GM12892 (cell line): Measurements from ENCODE around the gene FGGY.
"Not testable (repeated sequence)": the region's sequence is repeated elsewhere in the genome, so short reads cannot be mapped to it uniquely, and the experiment has no call there.

Experiments
- DNase-seq: peaks from one replicate; pipeline ENCODE4 v3.0.0; 2011; ENCODE audit not compliant: insufficient read length
- FAIRE-seq: peaks from 2 replicates; lab custom pipeline; 2011; peaks lifted over from hg19 to GRCh38; lab: Jason Lieb, UNC
- POLR2A ChIP-seq: IDR thresholded peaks from 2 replicates; pipeline ENCODE4 v1.6.1; 2011; ENCODE audit warnings: low read depth, low read length, control low read depth
- POLR2AphosphoS5 ChIP-seq: IDR thresholded peaks from 2 replicates; pipeline ENCODE4 v1.6.1; 2011; ENCODE audit warnings: low read depth, low read length, control low read depth
- TAF1 ChIP-seq: IDR thresholded peaks from 2 replicates; pipeline ENCODE4 v1.6.1; 2011; ENCODE audit warnings: low read depth, mild to moderate bottlenecking, control low read depth, low read length, borderline replicate concordance

The FGGY gene

DNA sequence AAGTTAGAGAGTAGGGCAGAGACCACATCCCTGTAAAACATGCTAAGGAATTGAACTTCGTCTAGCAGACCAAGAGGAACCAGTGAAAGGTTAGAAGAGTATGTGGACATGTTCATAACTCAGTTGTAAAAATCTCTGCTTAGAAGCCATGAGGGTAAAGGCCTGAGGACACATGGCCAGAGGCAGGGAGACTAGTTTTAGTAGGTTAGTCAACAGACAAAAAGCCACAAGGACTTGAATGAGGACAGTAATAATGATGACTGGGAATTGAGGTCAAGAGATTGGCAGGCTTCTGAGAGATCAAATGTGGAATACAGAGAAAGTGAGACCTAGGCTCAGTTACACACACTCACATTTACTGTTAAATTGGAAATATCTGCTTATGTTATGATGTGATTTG is 312.4 kb downstream of the FGGY start:
- no peak for DNase-seq
- FAIRE-seq = no peak
- TF ChIP-seq POLR2AphosphoS5 = no peak
- TF ChIP-seq POLR2A = no peak
- TF ChIP-seq TAF1 = no peak

DNA sequence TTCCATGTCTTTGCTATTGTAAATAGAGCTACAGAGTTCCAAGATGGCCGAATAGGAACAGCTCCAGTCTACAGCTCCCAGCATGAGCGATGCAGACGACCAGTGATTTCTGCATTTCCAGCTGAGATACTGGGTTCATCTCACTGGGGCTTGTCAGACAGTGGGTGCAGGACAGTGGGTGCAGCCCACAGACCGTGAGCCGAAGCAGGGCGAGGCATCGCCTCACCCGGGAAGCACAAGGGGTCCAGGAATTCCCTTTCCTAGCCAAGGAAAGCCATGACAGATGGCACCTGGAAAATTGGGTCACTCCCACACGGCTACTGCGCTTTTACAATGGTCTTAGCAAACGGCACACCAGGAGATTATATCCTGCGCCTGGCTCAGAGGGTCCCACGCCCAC is 313.6 kb downstream of the FGGY start:
- not testable (repeated sequence) for FAIRE-seq, DNase-seq

DNA sequence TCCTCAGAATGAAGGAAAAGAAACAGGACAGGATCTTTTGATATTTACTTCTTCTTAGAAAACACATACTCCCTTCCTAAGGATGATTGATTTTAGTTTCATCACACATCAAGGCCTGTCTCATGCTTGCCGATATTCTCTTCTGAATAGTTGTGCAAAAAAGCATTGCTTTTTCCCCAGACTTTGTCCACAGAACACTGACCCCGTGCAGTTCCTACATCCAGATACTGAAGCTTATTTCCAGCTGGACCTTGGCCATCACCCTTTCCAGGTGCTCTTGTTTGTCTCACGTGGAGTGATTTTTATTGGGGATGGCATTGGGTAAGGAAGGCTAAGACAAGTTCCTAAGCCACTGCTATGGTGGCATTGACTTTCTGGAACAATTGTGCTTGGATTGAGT is 320.5 kb downstream of the FGGY start:
- DNase-seq (no peak), FAIRE-seq (no peak)
- TF ChIP-seq POLR2AphosphoS5 (no peak), TAF1 (no peak)

DNA sequence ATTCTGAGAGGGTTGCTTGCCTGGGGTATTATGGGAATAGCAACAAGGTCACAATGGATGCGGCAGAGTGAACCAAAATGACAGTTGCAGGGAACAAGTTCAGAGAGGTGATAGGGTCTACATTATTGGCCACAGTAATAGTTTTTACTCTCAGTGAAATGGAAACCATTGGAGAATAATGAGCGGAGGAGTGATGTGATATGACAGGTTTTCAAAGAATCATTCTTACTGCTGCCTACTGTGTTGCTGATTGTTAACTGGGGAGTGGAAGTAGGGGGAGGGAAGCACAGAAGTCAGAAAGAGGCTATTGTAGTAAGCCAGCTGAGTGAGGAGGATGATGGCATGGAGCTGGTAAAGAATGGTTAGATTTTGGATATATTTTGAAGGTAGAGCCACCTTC is 322.7 kb downstream of the FGGY start:
- DNase-seq (no peak), FAIRE-seq (no peak)
- TF ChIP-seq TAF1 = no peak
- TF ChIP-seq POLR2AphosphoS5 = no peak
- TF ChIP-seq POLR2A = no peak

DNA sequence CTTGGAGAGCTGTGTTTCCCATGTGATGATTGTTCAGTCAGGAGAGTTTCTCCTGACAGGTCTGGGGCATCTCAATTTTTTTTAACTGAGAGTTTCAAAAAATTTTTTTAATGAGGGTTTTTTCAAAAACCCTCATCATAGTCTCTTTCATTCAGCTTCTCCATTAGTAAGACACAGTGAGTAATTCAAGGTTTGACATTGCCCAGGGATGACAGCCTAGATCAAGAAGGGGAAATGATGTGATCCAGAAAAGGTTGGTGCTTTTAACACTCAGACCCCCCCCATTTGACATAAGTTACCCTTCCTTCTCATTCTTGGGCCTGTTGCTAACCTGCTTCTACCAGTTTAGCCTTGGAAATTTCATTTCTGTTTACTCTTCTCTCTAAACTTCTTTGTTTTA is 328.5 kb downstream of the FGGY start:
- TF ChIP-seq TAF1 (no peak), POLR2A (no peak), POLR2AphosphoS5 (no peak)
- no peak for DNase-seq
- FAIRE-seq = no peak

DNA sequence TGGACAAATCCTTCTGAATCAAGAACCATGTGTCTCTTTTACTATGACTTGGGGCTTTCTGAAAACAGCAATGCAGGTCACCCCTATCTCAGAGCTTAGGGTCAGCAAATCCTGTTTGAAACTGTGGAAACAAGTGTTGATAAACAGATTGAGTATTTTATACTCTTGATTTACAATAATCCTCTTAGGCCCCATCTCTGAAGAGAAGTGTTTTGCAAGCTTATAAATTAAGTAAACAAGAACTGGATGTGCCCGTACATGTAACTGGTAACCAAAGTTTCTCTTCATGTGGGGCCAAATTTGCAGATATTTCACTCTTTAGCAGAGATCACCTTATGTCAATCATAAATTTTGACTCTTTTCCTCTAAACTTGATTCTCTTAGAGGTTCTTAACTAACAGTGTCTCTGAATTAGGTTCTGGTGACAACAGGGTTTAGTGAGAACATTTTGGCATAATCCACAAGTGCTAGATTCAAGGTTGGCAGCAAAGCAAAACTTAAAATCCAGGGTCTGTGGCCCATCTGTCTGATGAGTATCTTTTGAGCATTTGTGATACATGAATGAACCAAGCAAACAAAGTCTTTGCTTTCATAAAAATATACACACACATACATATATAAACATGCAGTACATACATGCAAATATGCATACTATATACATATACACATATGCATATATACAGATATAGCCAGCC is 334.8 kb downstream of the FGGY start:
- FAIRE-seq (no peak), DNase-seq (no peak)
- TF ChIP-seq TAF1 = no peak
- no peak for TF ChIP-seq POLR2A
- TF ChIP-seq POLR2AphosphoS5 = no peak

DNA sequence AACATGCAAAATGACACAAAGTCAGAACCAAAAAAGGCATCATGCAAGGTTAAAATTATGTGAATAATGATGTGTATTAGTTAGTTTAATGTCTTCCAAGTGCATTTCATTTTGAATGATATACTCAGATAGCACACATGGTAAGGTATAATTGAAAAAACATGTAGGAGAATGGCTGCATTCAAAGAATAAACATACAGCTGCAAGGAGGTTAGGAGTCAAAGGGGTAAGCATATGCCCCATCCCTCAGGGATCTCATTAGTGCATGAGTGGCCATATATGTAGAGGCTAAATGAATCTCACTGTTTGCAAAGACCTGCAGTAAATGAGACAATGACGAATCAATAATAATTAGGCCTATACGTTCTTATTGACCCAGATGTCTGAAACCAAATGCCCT is 338.2 kb downstream of the FGGY start:
- DNase-seq (no peak), FAIRE-seq (no peak)
- TF ChIP-seq POLR2AphosphoS5 (no peak), POLR2A (no peak), TAF1 (no peak)

DNA sequence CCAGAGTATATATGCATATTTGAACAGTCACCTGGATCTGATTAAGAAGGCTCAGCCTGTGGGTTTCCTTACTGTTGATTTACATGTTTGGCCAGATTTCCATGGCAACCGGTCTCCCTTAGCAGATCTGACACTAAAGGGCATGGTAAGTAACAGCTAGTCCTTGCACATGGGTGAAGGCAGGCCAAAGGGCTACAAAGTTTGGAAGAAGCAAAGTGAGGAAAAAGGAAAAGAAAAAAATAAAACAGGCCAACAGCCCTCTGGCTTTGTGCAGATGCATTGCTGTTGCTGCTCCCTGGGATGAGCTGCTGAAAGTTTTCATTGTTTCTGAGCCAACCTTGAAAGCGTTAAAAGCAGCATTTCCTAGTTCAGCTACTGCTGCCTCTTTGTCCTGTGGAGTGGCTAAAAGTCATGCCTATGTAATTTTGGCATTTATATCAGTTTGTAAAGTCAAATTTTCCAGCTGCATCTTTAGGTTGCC is 341.4 kb downstream of the FGGY start:
- FAIRE-seq = no peak
- no peak for DNase-seq

DNA sequence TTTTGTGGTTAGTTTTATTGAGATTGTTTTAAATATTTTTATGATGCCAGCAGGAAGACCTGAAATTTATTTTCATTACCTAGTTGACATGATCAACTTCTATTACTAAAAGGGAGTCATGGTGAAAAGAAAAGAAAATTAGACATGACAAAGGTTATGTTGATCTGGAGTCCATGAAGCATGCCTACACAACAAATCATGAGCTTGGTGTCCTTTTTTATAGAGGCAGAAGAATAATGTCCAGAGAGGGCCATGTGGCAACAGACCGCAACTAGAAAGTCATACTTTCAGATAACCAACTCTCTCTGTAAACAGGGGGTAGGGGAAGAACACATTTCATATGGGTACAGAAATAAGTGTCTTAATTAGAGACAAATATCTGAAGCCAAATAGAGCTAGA is 342.4 kb downstream of the FGGY start:
- FAIRE-seq (no peak), DNase-seq (no peak)
- TF ChIP-seq TAF1 (no peak), POLR2AphosphoS5 (no peak), POLR2A (no peak)

More for the DNA sequence above, 341.4 kb downstream of the FGGY start:
- TF ChIP-seq POLR2AphosphoS5 (no peak), TAF1 (no peak), POLR2A (no peak)

DNA sequence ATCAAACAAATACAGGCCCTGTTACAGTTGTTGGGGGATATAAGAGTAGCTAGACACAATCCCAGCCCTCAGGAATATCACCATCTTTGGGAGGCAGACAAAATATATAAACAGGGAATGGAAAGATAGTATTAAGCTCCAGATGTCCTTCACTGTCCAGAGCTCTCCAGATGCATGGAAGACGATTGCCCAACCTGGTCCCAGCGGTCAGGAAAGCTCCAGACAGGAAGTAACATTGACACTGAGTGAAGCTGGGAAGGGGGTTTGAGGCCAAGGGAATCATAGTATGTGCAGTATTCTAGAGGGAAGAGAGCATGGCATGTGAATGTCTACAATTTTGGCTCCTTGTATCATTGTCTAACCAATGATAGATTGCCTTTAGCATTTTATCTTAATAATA is 344.0 kb downstream of the FGGY start:
- no peak for DNase-seq
- no peak for TF ChIP-seq TAF1
- TF ChIP-seq POLR2AphosphoS5 = no peak
- no peak for TF ChIP-seq POLR2A
- FAIRE-seq = no peak

DNA sequence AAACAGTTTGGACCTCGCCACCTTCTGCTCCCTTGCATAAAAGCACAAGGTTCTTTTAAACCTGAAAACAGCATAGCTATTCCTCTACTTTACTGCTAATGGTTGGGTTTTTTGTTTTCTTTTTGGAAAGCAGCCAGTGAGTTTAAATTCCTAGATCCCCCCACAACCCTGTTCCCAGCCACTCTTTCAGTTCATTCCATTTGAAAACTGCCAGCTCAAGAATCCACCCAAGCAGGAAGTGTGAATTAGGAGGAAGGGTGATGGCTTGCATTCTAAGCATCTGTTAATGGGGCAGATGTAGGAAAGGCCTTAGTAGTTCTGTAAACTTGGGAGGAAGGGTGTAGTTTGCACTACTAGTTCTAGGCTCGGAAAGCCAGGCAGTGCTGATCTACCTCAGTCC is 344.9 kb downstream of the FGGY start:
- no peak for DNase-seq
- TF ChIP-seq POLR2A = no peak
- no peak for TF ChIP-seq POLR2AphosphoS5
- TF ChIP-seq TAF1 = no peak
- no peak for FAIRE-seq

DNA sequence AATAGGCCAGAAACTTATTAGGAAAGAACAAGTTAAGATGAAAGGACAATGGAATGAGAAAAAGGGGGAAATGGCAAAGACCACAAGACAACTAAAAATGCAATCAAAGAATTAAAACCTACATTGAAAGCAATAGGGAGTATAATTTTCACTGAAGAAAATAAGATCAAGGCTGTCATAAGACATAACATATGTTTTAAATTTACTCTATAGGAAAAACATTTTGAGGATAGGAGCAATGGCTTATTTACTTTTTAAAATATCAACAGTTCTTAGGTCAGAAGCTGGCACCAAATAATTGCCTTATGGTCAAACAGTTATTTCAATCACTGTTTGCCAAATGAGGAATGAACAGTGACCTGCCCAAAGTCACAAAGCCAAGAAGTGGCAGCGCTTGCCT is 346.6 kb downstream of the FGGY start:
- TF ChIP-seq TAF1 (no peak), POLR2AphosphoS5 (no peak)
- FAIRE-seq (no peak), DNase-seq (no peak)

DNA sequence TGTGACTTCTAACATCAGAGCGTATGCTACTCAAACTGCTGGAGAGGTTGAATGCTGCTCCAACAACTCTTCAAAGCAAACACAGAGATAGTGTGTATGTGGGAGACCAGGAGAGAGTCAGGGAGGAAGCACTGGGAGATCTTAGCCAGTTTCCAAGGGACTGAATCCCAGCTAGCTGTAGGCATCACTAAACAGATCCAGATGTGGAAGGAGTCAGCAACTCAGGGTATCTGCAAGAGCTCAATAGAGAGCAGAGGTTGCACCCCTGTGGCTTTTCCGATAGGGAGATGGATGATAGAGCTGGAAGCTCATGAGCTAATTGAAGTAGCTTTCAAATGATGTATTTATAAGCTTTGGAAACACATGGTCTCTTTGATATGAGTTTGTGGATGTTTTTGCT is 349.0 kb downstream of the FGGY start:
- TF ChIP-seq POLR2AphosphoS5 (no peak), TAF1 (no peak), POLR2A (no peak)
- DNase-seq (no peak), FAIRE-seq (no peak)

DNA sequence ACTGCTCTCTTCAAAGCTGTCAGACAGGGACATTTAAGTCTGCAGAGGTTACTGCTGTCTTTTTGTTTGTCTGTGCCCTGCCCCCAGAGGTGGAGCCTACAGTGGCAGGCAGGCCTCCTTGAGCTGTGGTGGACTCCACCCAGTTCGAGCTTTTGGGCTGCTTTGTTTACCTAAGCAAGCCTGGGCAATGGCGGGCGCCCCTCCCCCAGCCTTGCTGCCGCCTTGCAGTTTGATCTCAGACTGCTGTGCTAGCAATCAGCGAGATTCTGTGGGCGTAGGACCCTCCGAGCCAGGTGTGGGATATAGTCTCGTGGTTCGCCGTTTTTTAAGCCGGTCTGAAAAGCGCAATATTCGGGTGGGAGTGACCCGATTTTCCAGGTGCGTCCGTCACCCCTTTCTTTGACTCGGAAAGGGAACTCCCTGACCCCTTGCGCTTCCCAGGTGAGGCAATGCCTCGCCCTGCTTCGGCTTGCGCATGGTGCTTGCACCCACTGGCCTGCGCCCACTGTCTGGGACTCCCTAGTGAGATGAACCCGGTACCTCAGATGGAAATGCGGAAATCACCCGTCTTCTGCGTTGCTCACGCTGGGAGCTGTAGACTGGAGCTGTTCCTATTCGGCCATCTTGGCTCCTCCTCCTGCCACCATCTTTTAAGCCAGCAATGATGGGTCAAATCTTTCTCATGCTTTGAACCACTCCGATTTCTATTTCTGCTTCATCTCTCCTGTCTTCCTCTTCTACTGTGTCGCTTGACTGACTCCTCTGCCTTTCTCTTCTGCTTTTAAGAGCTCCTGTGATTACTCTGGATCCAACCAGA is 356.5 kb downstream of the FGGY start:
- not testable (repeated sequence) for FAIRE-seq, DNase-seq
